ENCODE measurements around the gene CACNA1F.

Gene CACNA1F

DNA sequence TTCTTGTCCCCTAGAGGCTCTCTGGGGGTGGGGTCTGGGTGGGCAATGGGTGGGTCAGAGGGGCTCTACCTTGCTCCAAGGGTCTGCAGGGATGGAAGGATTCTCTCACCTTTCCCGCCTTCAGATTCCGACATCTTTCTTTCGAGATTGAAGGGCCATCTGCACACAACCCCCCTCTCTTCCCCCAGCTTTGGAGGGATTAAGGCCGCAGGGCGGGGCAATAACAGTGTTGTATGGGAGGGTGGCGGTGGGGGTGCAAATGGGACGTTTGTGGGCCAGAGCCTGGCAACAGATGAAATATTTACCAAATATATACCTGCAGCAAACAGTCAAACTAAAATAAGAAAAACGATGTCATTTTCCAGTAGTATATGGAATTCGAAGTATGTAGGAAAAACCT, at the start of gene CACNA1F:
Gene CACNA1F, minus strand, starts transcription at position 165 of the 400 bp plus-strand sequence. Its CDS starts 31 bp downstream, at position 134.
- H3K36me3 Mint-ChIP-seq = peaks cover 2 to 5% of the 10 kb centered on the region in 2 donors

GRCh38 chrX:49282647-49283011, 49.5 kb upstream of the CACNA1F start:
- H3K36me3 Mint-ChIP-seq = peaks cover 2 to 8% of the 10 kb centered on the region in 2 donors
- peaks cover 0 to 10% of the 10 kb centered on the region in 2 donors for H3K4me1 Mint-ChIP-seq
- H3K9me3 Mint-ChIP-seq = no peaks in the 10 kb centered on the region
- no peak overlapping the region for H3K4me3 Mint-ChIP-seq
- no peak for DNase-seq
- H3K27me3 Mint-ChIP-seq = peaks cover 0 to 6% of the 10 kb centered on the region in 2 donors
- ATAC-seq (replicated peaks) = no peak
- no peak overlapping the region for H3K27ac Mint-ChIP-seq

More for the DNA sequence above, at the start of gene CACNA1F:
- no peaks in the 10 kb centered on the region for H3K27me3 Mint-ChIP-seq
- no peak for DNase-seq
- H3K27ac Mint-ChIP-seq = no peak within 1 kb of the TSS
- H3K4me3 Mint-ChIP-seq = no peak within 1 kb of the TSS
- ATAC-seq (replicated peaks) = no peak
- peaks cover 22 to 26% of the 10 kb centered on the region in 2 donors for H3K4me1 Mint-ChIP-seq
- H3K9me3 Mint-ChIP-seq = no peaks in the 10 kb centered on the region

DNA sequence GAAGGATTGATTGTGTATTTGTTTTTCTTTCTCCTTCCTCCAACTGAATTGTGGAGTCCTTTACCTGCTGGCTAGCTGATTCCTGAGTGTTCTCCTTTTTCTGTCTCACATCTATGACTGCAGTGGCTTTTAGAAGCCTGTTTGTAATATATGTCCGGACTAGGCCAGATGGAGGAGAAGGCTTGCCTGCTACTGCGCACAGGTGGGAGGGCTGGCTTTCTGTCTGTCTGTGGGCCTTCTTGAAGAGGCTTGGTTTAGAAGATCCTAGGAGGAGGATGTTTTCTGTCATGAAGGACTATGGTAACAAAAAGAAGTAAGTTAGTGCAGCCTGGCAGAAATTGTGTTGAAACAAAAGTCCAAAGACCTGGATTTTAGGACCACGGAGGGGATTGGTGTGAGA, 44.9 kb upstream of the CACNA1F start:
- Mint-ChIP-seq H3K27me3 (peaks cover 0 to 6% of the 10 kb centered on the region in 2 donors), H3K27ac (peak overlapping the region; percentile 4), H3K9me3 (no peaks in the 10 kb centered on the region), H3K4me3 (no peak overlapping the region), H3K36me3 (peaks cover 11 to 15% of the 10 kb centered on the region in 2 donors), H3K4me1 (peaks cover 5 to 33% of the 10 kb centered on the region in 2 donors)
- ATAC-seq (replicated peaks) (no peak), DNase-seq (no peak)

DNA sequence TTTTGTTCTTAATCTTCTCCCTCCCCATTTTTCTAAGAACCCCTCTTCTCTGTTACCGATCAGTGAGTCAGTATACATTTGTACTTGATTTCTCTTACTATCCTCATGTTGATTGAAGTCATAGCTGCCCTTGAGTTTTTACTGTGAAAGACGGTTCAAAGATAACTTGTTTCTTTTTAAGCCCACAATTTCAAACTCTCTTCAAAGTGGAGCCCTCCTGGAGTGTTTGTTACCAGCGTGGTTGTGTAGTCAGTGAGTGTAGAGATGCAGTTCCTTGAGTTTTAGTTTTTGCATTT, 44.3 kb upstream of the CACNA1F start:
- Mint-ChIP-seq H3K27me3 (peaks cover 0 to 1% of the 10 kb centered on the region in 2 donors), H3K9me3 (no peaks in the 10 kb centered on the region), H3K27ac (no peak overlapping the region), H3K4me1 (peaks cover 9 to 36% of the 10 kb centered on the region in 2 donors), H3K4me3 (no peak overlapping the region), H3K36me3 (peaks cover 11 to 13% of the 10 kb centered on the region in 2 donors)
- ATAC-seq (replicated peaks) = no peak
- DNase-seq = no peak

- Mint-ChIP-seq H3K27ac (no peak overlapping the region), H3K9me3 (no peaks in the 10 kb centered on the region), H3K4me1 (peaks cover 10 to 34% of the 10 kb centered on the region in 2 donors), H3K36me3 (peaks cover 7 to 11% of the 10 kb centered on the region in 2 donors), H3K27me3 (no peaks in the 10 kb centered on the region), H3K4me3 (no peak overlapping the region)
- no peak for ATAC-seq (replicated peaks)
- no peak for DNase-seq
Observed at GRCh38 chrX:49276671-49277534, 43.8 kb upstream of the CACNA1F start.

DNA sequence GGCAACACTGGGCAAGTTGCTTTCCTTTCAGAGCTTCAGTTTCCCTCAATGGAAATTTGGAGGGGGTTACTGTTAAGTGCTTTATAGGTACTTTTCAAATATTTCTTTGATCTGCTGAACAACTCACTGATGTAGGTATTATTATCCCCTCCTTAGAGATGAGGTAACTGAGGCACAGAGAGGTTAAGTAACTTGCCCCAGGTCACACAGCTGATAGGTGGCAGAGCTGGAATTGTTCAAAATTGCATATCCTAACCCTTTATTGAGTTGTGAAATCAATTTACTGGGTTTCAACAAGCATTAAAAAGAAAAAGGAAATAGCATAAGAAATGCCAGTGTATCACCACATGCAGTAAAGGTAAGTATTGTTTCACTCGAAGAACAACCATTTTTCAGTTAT, 43.1 kb upstream of the CACNA1F start:
- H3K27me3 Mint-ChIP-seq = no peaks in the 10 kb centered on the region
- no peak overlapping the region for H3K27ac Mint-ChIP-seq
- H3K36me3 Mint-ChIP-seq = peaks cover 10 to 12% of the 10 kb centered on the region in 2 donors
- H3K4me1 Mint-ChIP-seq = peaks cover 12 to 38% of the 10 kb centered on the region in 2 donors
- DNase-seq = no peak
- no peak for ATAC-seq (replicated peaks)
- H3K9me3 Mint-ChIP-seq = no peaks in the 10 kb centered on the region
- no peak overlapping the region for H3K4me3 Mint-ChIP-seq

DNA sequence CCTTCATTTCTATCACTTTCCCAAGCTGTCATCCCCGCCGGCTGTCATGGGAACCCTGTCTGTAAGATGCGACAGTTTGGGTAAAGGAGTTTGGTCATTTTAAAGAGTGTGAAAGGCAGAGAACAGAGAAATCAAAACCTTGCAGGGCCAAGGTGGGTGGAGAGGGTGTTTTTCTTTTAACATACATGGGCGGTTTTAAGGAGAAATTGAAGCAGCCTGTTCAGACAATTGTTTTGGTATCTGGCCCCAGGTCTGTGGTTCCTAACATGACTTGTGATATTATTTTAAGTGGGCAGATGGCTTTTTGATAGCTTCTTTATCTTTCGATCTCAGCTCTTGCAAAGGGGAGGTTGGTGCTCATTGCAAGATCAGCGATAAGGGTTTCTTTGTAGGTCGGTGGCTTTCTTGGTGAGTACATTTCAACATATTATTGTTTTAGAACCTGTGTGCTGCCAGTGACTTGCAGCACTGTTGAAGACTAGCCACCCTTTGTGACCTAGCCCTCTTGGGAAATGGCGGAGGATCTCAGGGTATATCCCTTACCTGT, 40.1 kb upstream of the CACNA1F start:
- H3K27me3 Mint-ChIP-seq = no peaks in the 10 kb centered on the region
- DNase-seq (no peak), ATAC-seq (replicated peaks) (no peak)
- peaks cover 15 to 46% of the 10 kb centered on the region in 2 donors for H3K4me1 Mint-ChIP-seq
- H3K36me3 Mint-ChIP-seq = peaks cover 15 to 16% of the 10 kb centered on the region in 2 donors
- no peak overlapping the region for H3K27ac Mint-ChIP-seq
- peak overlapping the region in 1 of 2 donors; percentile 22 for H3K4me3 Mint-ChIP-seq
- H3K9me3 Mint-ChIP-seq = no peaks in the 10 kb centered on the region

- Mint-ChIP-seq H3K27me3 (no peaks in the 10 kb centered on the region), H3K4me1 (peaks cover 21 to 46% of the 10 kb centered on the region in 2 donors), H3K36me3 (peaks cover 15 to 16% of the 10 kb centered on the region in 2 donors), H3K4me3 (no peak overlapping the region), H3K9me3 (no peaks in the 10 kb centered on the region), H3K27ac (peak overlapping the region; percentile 42)
- ATAC-seq (replicated peaks) (no peak), DNase-seq (no peak)
Observed at GRCh38 chrX:49272421-49272820, 39.3 kb upstream of the CACNA1F start.

- DNase-seq (no peak), ATAC-seq (replicated peaks) (no peak)
- Mint-ChIP-seq H3K27me3 (no peaks in the 10 kb centered on the region), H3K4me1 (peaks cover 20 to 46% of the 10 kb centered on the region in 2 donors), H3K36me3 (peaks cover 15 to 16% of the 10 kb centered on the region in 2 donors), H3K9me3 (no peaks in the 10 kb centered on the region), H3K4me3 (peak overlapping the region; percentile 54 to 76), H3K27ac (peak overlapping the region; percentile 45)
Observed at GRCh38 chrX:49271341-49271740, 38.2 kb upstream of the CACNA1F start.

GRCh38 chrX:49270249-49270921, 37.2 kb upstream of the CACNA1F start:
- DNase-seq (no peak), ATAC-seq (replicated peaks) (no peak)
- H3K27ac Mint-ChIP-seq = peak overlapping the region; percentile 59
- H3K27me3 Mint-ChIP-seq = no peaks in the 10 kb centered on the region
- peaks cover 14 to 15% of the 10 kb centered on the region in 2 donors for H3K36me3 Mint-ChIP-seq
- no peaks in the 10 kb centered on the region for H3K9me3 Mint-ChIP-seq
- peak overlapping the region; percentile 54 to 76 for H3K4me3 Mint-ChIP-seq
- peaks cover 20 to 42% of the 10 kb centered on the region in 2 donors for H3K4me1 Mint-ChIP-seq

DNA sequence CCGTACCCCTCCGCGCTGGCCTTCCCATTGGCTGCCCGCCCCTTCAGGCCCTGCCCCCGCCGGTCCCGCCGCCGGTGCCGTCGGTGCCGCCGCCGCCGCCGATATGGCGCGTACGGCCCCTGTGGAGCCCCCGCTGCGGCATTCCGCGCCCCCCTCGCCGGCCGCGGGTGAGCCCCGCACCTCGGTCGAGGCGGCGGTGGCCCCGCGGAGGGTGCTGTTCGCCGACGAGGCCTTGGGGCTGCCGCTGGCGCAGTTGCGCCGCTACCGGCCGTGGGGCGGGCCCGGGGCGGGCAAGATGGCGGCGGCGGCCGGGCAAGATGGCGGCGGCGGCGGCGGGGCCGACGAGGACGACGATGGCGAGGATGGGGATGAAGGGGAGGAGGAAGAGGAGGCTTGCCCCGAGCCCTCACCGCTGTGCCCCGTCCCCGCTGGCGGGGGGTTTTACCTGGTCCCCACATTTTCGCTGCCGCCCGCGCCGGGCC, 36.7 kb upstream of the CACNA1F start, which contains the start of gene PPP1R3F:
Gene PPP1R3F, plus strand, starts transcription at position 27 of the 482 bp plus-strand sequence. Its CDS starts 77 bp downstream, at position 104.
- no peaks in the 10 kb centered on the region for H3K9me3 Mint-ChIP-seq
- H3K36me3 Mint-ChIP-seq = peaks cover 12% of the 10 kb centered on the region in 2 donors
- H3K4me3 Mint-ChIP-seq = peak within 1 kb of the TSS; percentile 88 to 92
- H3K4me1 Mint-ChIP-seq = peaks cover 19 to 40% of the 10 kb centered on the region in 2 donors
- DNase-seq (no peak), ATAC-seq (replicated peaks) (peak; percentile 14 to 17)
- H3K27ac Mint-ChIP-seq = peak within 1 kb of the TSS; percentile 99
- no peaks in the 10 kb centered on the region for H3K27me3 Mint-ChIP-seq

DNA sequence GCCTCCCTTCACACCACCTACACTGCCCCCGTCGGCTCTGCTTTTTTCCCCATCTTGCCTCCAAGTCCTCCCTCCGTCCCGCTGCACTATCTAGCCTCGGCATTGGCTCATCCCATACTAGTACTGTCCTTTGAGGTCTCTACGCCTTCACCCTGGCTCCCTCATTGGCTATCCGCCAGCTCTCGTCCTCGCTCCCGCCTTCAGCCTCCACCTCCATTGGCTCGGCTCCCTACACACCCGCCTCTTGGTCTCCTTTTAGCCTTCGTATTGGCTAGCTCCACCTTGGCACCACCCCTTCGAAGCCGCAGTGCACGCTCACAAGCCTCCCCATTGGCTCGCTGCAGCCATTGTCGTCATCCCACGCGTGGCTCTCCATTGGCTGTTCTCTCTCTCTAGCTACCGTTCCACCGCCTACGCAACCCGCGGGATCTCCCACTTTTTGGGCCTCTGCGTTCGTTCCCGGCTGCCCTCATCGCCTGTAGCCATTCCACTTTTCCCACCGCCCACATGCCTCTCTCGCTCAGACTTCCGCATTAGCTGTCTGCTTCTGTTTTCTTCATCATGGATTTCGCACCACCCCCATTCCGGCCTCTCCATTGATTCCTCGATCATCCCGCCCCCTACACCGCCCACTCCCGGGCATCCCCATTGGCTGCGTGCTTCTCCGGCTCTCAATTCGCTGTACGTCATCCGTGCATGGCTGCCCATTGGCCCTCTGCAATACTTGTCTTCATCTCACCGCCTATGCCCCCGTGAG, 36.0 kb upstream of the CACNA1F start:
- H3K9me3 Mint-ChIP-seq = no peaks in the 10 kb centered on the region
- peaks cover 7% of the 10 kb centered on the region in 2 donors for H3K36me3 Mint-ChIP-seq
- peak overlapping the region; percentile 99 for H3K27ac Mint-ChIP-seq
- ATAC-seq (replicated peaks) (peak; percentile 89 to 90), DNase-seq (peak; percentile 92)
- H3K27me3 Mint-ChIP-seq = no peaks in the 10 kb centered on the region
- H3K4me1 Mint-ChIP-seq = peaks cover 17 to 35% of the 10 kb centered on the region in 2 donors
- peak overlapping the region; percentile 88 to 92 for H3K4me3 Mint-ChIP-seq

DNA sequence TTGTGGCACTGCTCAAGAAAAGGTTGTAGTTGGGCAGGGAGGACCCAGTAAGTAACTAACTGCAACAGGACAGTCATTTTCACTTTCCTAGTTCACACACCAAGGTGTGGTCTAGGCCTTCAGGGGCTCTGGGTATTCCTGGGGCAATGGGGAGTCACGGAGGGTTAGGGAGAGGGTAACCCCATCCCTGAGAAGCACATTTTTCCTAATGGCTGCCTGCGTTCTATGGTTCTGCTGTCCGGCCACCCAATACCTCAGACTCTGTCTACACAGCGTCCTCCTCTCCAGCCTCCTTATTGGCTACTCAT, 35.5 kb upstream of the CACNA1F start:
- peaks cover 17 to 33% of the 10 kb centered on the region in 2 donors for H3K4me1 Mint-ChIP-seq
- peak overlapping the region; percentile 88 to 92 for H3K4me3 Mint-ChIP-seq
- H3K36me3 Mint-ChIP-seq = peaks cover 7% of the 10 kb centered on the region in 2 donors
- peak; percentile 6 for DNase-seq
- no peaks in the 10 kb centered on the region for H3K9me3 Mint-ChIP-seq
- peaks cover 0 to 4% of the 10 kb centered on the region in 2 donors for H3K27me3 Mint-ChIP-seq
- ATAC-seq (replicated peaks) = no peak
- peak overlapping the region; percentile 99 for H3K27ac Mint-ChIP-seq

Measured in stimulated activated naive B cell treated with anti-CD40 and anti-IgM and Interleukin-4, amounts not matched to agents 10 μg/mL and 1 μg/mL and 100 μg/mL, for 72 hours (primary cell).